Mesodermal cell (in vitro differentiated cells): ENCODE data around the gene CUEDC1.
A peak's percentile ranks its signal among the peaks of the same experiment; 100 is the strongest.

Experiments
- H3K27ac ChIP-seq: 2 replicates; pipeline ENCODE4 v1.7.0; 2013; ENCODE audit warnings: mild to moderate bottlenecking, low read depth, low read length, moderate library complexity; ENCODE audit not compliant: severe bottlenecking
- H3K36me3 ChIP-seq: 2 replicates; pipeline ENCODE4 v1.7.1; 2013; ENCODE audit warnings: mild to moderate bottlenecking, low read length, moderate library complexity; ENCODE audit not compliant: control insufficient read depth, insufficient read depth
- H3K4me1 ChIP-seq: one replicate; pipeline ENCODE4 v1.7.1; 2013; ENCODE audit warnings: mild to moderate bottlenecking, low read length; ENCODE audit not compliant: insufficient read depth, control insufficient read depth, poor library complexity, severe bottlenecking
- H3K4me3 ChIP-seq: 2 replicates; pipeline ENCODE4 v1.7.0; 2013; ENCODE audit warnings: low read length, control low read depth, mild to moderate bottlenecking; ENCODE audit not compliant: insufficient read depth, poor library complexity, severe bottlenecking; ENCODE audit errors: extremely low read depth
- H3K9me3 ChIP-seq: 2 replicates; pipeline ENCODE4 v1.7.1; 2013; ENCODE audit warnings: mild to moderate bottlenecking, low read length, moderate library complexity; ENCODE audit not compliant: control insufficient read depth
- WGBS, 2 experiments: methylation state at CpG; one replicate each; pipeline ENCODE4 v1.1.5; 2013; ENCODE audit warnings: missing lambda C conversion rate in 2 of 2; ENCODE audit not compliant: insufficient coverage in 2 of 2; 5-methylcytosine and 5-hydroxymethylcytosine counted together

The CUEDC1 gene

GRCh38 chr17:57902117-57902799, 53.0 kb downstream of the CUEDC1 start:
- peaks cover 3% of the 10 kb centered on the region for H3K36me3 ChIP-seq
- no peak overlapping the region for H3K4me3 ChIP-seq
- 87 to 99% methylated on average over 9 to 10 of the region's 13 CpGs for WGBS, 2 experiments
- no peaks in the 10 kb centered on the region for H3K9me3 ChIP-seq
- no peak overlapping the region for H3K27ac ChIP-seq
- H3K4me1 ChIP-seq = peaks cover 65% of the 10 kb centered on the region

- H3K27ac ChIP-seq = no peak overlapping the region
- H3K9me3 ChIP-seq = no peaks in the 10 kb centered on the region
- peaks cover 56% of the 10 kb centered on the region for H3K4me1 ChIP-seq
- 84 to 93% methylated on average over 3 to 5 of the region's 6 CpGs for WGBS, 2 experiments
- H3K36me3 ChIP-seq = peaks cover under 1% of the 10 kb centered on the region
- H3K4me3 ChIP-seq = no peak overlapping the region
Measured at GRCh38 chr17:57900991-57901743, 54.0 kb downstream of the CUEDC1 start.

GRCh38 chr17:57899822-57900221, 55.4 kb downstream of the CUEDC1 start:
- Histone ChIP-seq H3K27ac (peak overlapping the region; percentile 93), H3K4me3 (no peak overlapping the region), H3K4me1 (peaks cover 48% of the 10 kb centered on the region), H3K9me3 (no peaks in the 10 kb centered on the region), H3K36me3 (no peaks in the 10 kb centered on the region)
- WGBS, 2 experiments = 89 to 98% methylated on average over 2 to 4 of the region's 4 CpGs

GRCh38 chr17:57899391-57899790, 55.8 kb downstream of the CUEDC1 start:
- WGBS, 2 experiments = 78 to 88% methylated on average over 7 to 8 of the region's 8 CpGs
- H3K4me3 ChIP-seq = no peak overlapping the region
- H3K27ac ChIP-seq = peak overlapping the region; percentile 93
- peaks cover 46% of the 10 kb centered on the region for H3K4me1 ChIP-seq
- H3K36me3 ChIP-seq = no peaks in the 10 kb centered on the region
- H3K9me3 ChIP-seq = no peaks in the 10 kb centered on the region

GRCh38 chr17:57898487-57899311, 56.5 kb downstream of the CUEDC1 start:
- Histone ChIP-seq H3K9me3 (no peaks in the 10 kb centered on the region), H3K36me3 (no peaks in the 10 kb centered on the region), H3K4me1 (peaks cover 47% of the 10 kb centered on the region), H3K4me3 (no peak overlapping the region), H3K27ac (peak overlapping the region; percentile 93)
- 32 to 93% methylated on average over 2 to 8 of the region's 9 CpGs for WGBS, 2 experiments

- 92 to 93% methylated on average over 3 to 8 of the region's 8 CpGs for WGBS, 2 experiments
- no peaks in the 10 kb centered on the region for H3K9me3 ChIP-seq
- peaks cover 50% of the 10 kb centered on the region for H3K4me1 ChIP-seq
- H3K27ac ChIP-seq = no peak overlapping the region
- H3K36me3 ChIP-seq = no peaks in the 10 kb centered on the region
- no peak overlapping the region for H3K4me3 ChIP-seq
Measured at GRCh38 chr17:57895382-57896060, 59.7 kb downstream of the CUEDC1 start.

- Histone ChIP-seq H3K27ac (no peak overlapping the region), H3K4me3 (no peak overlapping the region), H3K9me3 (no peaks in the 10 kb centered on the region), H3K36me3 (no peaks in the 10 kb centered on the region), H3K4me1 (peaks cover 47% of the 10 kb centered on the region)
- 100% methylated on average over 1 of the region's 1 CpG; no CpG with 5 or more reads in 1 of the 2 experiments for WGBS, 2 experiments
Measured at GRCh38 chr17:57894848-57895247, 60.4 kb downstream of the CUEDC1 start.

GRCh38 chr17:57892820-57893595, 62.2 kb downstream of the CUEDC1 start:
- H3K9me3 ChIP-seq = no peaks in the 10 kb centered on the region
- H3K4me1 ChIP-seq = peaks cover 31% of the 10 kb centered on the region
- H3K4me3 ChIP-seq = no peak overlapping the region
- H3K36me3 ChIP-seq = no peaks in the 10 kb centered on the region
- 27 to 35% methylated on average over 14 of the region's 16 CpGs for WGBS, 2 experiments
- peak overlapping the region; percentile 98 for H3K27ac ChIP-seq

GRCh38 chr17:57892146-57892819, 62.9 kb downstream of the CUEDC1 start:
- H3K27ac ChIP-seq = peak overlapping the region; percentile 98
- H3K4me1 ChIP-seq = peaks cover 29% of the 10 kb centered on the region
- H3K36me3 ChIP-seq = no peaks in the 10 kb centered on the region
- whole genome bisulfite sequencing, 2 experiments = 56% methylated on average over 4 to 6 of the region's 6 CpGs
- H3K4me3 ChIP-seq = no peak overlapping the region
- no peaks in the 10 kb centered on the region for H3K9me3 ChIP-seq
